HL-60 (cell line): ENCODE data around the gene NOVA2.
A peak's percentile ranks its signal among the peaks of the same experiment; 100 is the strongest.

Experiments used
- DNase-seq, 2 experiments: peaks; one replicate each; pipeline ENCODE4 v3.0.0-alpha.2; 2010 to 2020; ENCODE audit warnings: low read depth in 1 of 2, low spot score in 1 of 2
- H3K27ac ChIP-seq: fragments of 250-450 bp; sonication (Bioruptor Pico); replicated peaks from 2 replicates; pipeline ENCODE4 v1.5.1; 2020; ENCODE audit warnings: mild to moderate bottlenecking, moderate library complexity
- H3K27me3 ChIP-seq: fragments of 250-450 bp; sonication (Bioruptor Pico); 2 replicates; pipeline ENCODE4 v1.5.1; 2021; ENCODE audit warnings: mild to moderate bottlenecking, moderate library complexity; ENCODE audit not compliant: insufficient read depth, poor library complexity, severe bottlenecking
- H3K4me3 ChIP-seq: replicated peaks from 2 replicates; pipeline ENCODE4 v1.5.1; 2011; ENCODE audit warnings: mild to moderate bottlenecking, control low read depth, low read length; ENCODE audit not compliant: insufficient read depth
- CTCF ChIP-seq: IDR thresholded peaks from one replicate; pipeline ENCODE4 v1.5.1; 2011; ENCODE audit warnings: low read length, control low read depth, inconsistent platforms; ENCODE audit not compliant: insufficient read depth
- GABPA ChIP-seq: IDR thresholded peaks from 2 replicates; pipeline ENCODE4 v1.6.1; 2012; ENCODE audit warnings: low read depth
- POLR2AphosphoS5 ChIP-seq: IDR thresholded peaks from 2 replicates; pipeline ENCODE4 v1.6.1; 2012; ENCODE audit warnings: low read depth
- REST ChIP-seq: IDR thresholded peaks from 2 replicates; pipeline ENCODE4 v1.6.1; 2012; ENCODE audit warnings: low read depth; ENCODE audit not compliant: insufficient replicate concordance
- SPI1 ChIP-seq: IDR thresholded peaks from 2 replicates; pipeline ENCODE4 v1.6.1; 2012; ENCODE audit warnings: low read depth, mild to moderate bottlenecking, borderline replicate concordance

Gene NOVA2

GRCh38 chr19:45889210-45889885 lies 84.3 kb downstream of the NOVA2 start:
- no peak for DNase-seq
- H3K27ac ChIP-seq, result no peak overlapping the region
- no peak overlapping the region for H3K4me3 ChIP-seq
- TF ChIP-seq POLR2AphosphoS5, result no peak
- no peak for TF ChIP-seq SPI1
- no peak for TF ChIP-seq GABPA
- no peak for TF ChIP-seq CTCF
- TF ChIP-seq REST, result no peak
- H3K27me3 ChIP-seq, result no peaks in the 10 kb centered on the region

DNA sequence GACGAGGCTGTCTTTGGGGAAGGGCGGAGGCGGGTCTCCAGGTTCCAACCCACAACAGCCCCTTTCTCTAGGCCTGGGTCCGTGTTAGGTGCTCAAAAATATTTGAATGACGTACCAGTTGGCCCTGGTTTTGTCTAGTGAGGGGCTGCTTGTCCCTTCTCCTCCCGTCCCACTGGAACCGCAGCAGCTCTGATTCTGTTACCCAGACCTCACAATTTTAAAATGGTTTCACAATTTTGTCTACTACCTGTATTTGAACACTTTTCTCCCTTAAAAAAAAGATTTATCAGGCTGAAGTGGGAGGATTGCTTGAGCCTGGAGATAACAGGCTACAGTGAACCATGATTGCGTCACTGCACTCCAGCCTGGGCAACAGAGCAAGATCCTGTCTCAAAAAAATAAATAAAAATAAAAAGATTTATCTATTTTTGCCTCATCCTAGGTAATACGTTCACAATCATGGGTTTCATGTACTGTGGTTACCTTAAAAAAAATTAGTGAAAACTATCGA lies 86.4 kb downstream of the NOVA2 start:
- peak overlapping the region; percentile 67 for H3K4me3 ChIP-seq
- H3K27ac ChIP-seq, result peak overlapping the region; percentile 84
- no peaks in the 10 kb centered on the region for H3K27me3 ChIP-seq
- TF ChIP-seq CTCF, result no peak
- no peak for TF ChIP-seq REST
- TF ChIP-seq GABPA, result no peak
- TF ChIP-seq POLR2AphosphoS5, result no peak
- TF ChIP-seq SPI1, result no peak
- no peak for DNase-seq

DNA sequence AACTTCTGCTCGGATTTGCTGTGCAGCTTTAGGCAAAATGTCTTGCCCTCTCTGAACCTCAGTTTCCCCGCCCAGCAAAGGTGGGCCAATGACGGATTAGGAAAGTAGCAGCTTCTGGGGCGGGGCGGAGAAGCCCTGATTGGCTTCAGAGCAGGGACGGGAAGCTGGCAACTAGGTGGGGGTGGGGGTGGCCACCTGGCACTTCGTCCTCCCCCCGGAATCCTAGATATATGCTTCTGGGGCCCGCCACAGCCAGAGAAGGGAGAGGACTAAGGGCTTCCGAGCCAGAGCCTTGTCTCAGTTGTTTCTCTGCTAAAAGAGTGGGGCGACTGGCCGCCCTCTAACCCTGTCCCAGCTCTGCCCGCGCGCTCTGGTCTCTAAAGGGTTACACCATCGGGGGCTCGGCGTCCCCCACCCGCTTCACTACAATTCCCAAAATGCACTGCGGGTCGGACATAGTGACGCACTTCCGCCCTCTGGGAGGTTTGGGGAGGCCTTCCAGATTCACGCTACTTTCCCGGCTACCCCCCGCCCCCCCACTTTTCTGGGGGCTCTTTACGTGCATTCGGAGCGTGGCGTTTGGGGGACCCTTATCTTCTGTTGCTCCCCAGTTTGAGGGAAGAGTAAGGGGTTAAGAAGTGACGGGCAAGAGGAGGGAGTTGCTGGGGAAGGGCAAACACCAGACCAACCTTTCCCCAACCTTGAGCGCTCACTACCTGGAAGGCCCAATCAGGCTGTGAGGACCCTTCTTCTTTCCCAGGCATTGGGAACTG lies 87.1 kb downstream of the NOVA2 start:
- peak overlapping the region; percentile 84 for H3K27ac ChIP-seq
- peak; percentile 71; the same call in 1 of the 2 replicates for TF ChIP-seq SPI1
- TF ChIP-seq REST, result no peak
- peak; percentile 84 for TF ChIP-seq GABPA
- TF ChIP-seq CTCF, result no peak
- peak; percentile 83 for TF ChIP-seq POLR2AphosphoS5
- no peaks in the 10 kb centered on the region for H3K27me3 ChIP-seq
- peak overlapping the region; percentile 67 for H3K4me3 ChIP-seq
- DNase-seq, result peak; percentile 85 to 92
